Measurements from ENCODE around the gene RIMKLA.

The RIMKLA gene

DNA sequence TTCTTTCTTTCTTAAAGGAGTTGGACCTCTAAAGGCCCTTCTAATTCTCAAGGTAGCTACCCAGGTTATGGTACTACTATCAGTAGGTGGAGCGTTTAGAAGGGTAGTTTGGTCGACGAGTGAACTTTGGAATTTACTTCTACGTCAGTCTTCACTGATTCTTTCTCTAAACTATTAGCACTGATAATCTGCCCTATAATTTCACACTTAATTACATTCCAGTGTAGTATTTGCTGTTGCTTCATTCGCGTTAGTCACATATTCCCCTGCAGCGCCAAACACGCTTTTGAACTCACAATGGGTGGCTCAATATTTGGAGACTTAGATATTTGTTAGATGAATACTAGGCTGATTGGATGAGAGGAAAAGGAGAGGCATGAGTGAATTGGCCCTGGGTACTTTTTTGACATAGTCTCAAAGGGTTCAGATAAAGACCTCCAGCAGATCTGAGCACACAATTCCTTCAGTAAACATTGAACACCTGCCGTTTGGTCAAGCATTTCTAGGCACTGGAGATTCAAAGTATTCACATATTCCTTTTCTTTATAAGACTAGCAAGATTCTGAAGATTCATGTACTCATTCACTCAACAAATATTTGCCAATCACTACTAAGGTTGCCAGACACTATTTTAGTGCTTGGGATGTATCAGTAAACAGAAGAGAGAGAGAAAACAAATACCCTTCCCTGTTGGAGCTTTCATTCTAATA, 44.6 kb upstream of the RIMKLA start:
- TF ChIP-seq, protein P1, sequence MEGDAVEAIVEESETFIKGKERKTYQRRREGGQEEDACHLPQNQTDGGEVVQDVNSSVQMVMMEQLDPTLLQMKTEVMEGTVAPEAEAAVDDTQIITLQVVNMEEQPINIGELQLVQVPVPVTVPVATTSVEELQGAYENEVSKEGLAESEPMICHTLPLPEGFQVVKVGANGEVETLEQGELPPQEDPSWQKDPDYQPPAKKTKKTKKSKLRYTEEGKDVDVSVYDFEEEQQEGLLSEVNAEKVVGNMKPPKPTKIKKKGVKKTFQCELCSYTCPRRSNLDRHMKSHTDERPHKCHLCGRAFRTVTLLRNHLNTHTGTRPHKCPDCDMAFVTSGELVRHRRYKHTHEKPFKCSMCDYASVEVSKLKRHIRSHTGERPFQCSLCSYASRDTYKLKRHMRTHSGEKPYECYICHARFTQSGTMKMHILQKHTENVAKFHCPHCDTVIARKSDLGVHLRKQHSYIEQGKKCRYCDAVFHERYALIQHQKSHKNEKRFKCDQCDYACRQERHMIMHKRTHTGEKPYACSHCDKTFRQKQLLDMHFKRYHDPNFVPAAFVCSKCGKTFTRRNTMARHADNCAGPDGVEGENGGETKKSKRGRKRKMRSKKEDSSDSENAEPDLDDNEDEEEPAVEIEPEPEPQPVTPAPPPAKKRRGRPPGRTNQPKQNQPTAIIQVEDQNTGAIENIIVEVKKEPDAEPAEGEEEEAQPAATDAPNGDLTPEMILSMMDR (IDR thresholded peaks at IDR 0.05; ENCODE audit: borderline replicate concordance, control extremely low read depth, extremely low read depth, insufficient read depth, missing control alignments) = no peak
- in situ Hi-C loops (cut with MboI; ENCODE audit: low sequenced_read_pairs, unreplicated experiment) = loop anchor here (25.0 kb wide), 1 partner anchor 401 kb away; the partner anchor contains the start of gene CLDN19
- DNase-seq (ENCODE audit: low spot score) = no peak

GRCh38 chr1:42336978-42337377, 43.6 kb upstream of the RIMKLA start:
- no peak for DNase-seq (ENCODE audit: low spot score)
- TF ChIP-seq, protein P1 (IDR thresholded peaks at IDR 0.05; ENCODE audit: borderline replicate concordance, control extremely low read depth, extremely low read depth, insufficient read depth, missing control alignments) = no peak
- in situ Hi-C loops (cut with MboI; ENCODE audit: low sequenced_read_pairs, unreplicated experiment) = loop anchor here (25.0 kb wide), 1 partner anchor 400 kb away; the partner anchor contains the start of gene CLDN19

- in situ Hi-C loops (cut with MboI; ENCODE audit: low sequenced_read_pairs, unreplicated experiment) = loop anchor here (25.0 kb wide), 1 partner anchor 397 kb away; the partner anchor contains the start of gene CLDN19
- DNase-seq (ENCODE audit: low spot score) = no peak
- TF ChIP-seq, protein P1 (IDR thresholded peaks at IDR 0.05; ENCODE audit: borderline replicate concordance, control extremely low read depth, extremely low read depth, insufficient read depth, missing control alignments) = no peak
These were observed 40.5 kb upstream of the RIMKLA start for GRCh38 chr1:42340093-42340492.

GRCh38 chr1:42340901-42341300, 39.7 kb upstream of the RIMKLA start:
- in situ Hi-C loops (cut with MboI; ENCODE audit: low sequenced_read_pairs, unreplicated experiment) = loop anchor here (25.0 kb wide), 1 partner anchor 396 kb away; the partner anchor contains the start of gene CLDN19
- DNase-seq (ENCODE audit: low spot score) = no peak

GRCh38 chr1:42343049-42343448, 37.5 kb upstream of the RIMKLA start:
- in situ Hi-C loops (cut with MboI; ENCODE audit: low sequenced_read_pairs, unreplicated experiment) = loop anchor here (25.0 kb wide), 1 partner anchor 394 kb away; the partner anchor contains the start of gene CLDN19
- DNase-seq (ENCODE audit: low spot score) = no peak
- TF ChIP-seq, protein P1 (IDR thresholded peaks at IDR 0.05; ENCODE audit: borderline replicate concordance, control extremely low read depth, extremely low read depth, insufficient read depth, missing control alignments) = no peak

More at GRCh38 chr1:42340901-42341300, 39.7 kb upstream of the RIMKLA start:
- TF ChIP-seq, protein P1 (IDR thresholded peaks at IDR 0.05; ENCODE audit: borderline replicate concordance, control extremely low read depth, extremely low read depth, insufficient read depth, missing control alignments) = no peak

DNA sequence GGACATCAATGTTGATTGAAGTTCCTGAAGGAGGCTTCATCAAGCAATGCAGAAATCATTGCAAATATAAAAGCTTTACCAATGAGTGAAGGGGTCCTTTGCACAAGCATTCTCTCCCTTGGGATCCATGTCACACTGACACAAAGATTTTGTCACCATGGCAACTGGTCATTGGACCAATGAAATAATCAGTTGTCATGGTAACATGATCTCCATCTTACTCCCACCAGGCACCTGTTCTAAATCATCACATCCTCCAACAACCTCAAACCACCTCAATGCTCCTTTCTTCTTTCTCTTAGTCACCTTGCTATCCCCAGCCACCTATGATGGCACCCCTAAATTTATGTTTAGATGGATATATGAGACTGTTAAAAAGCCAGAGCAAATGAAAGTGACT, 32.1 kb upstream of the RIMKLA start:
- TF ChIP-seq, protein P1 (IDR thresholded peaks at IDR 0.05; ENCODE audit: borderline replicate concordance, control extremely low read depth, extremely low read depth, insufficient read depth, missing control alignments) = no peak
- DNase-seq (ENCODE audit: low spot score) = no peak
- in situ Hi-C loops (cut with MboI; ENCODE audit: low sequenced_read_pairs, unreplicated experiment) = loop anchor here (25.0 kb wide), 1 partner anchor 389 kb away; the partner anchor contains the start of gene CLDN19
